ENCODE measurements around the gene TSPAN9.

Gene TSPAN9

GRCh38 chr12:3316776-3317480 is 239.7 kb downstream of the TSPAN9 start:
- DNase-seq (ENCODE audit: low read depth): no peak

- DNase-seq (ENCODE audit: low read depth): no peak
Observed at GRCh38 chr12:3317481-3317815, 240.3 kb downstream of the TSPAN9 start.

- DNase-seq (ENCODE audit: low read depth): no peak
Observed at GRCh38 chr12:3317841-3318501, 240.8 kb downstream of the TSPAN9 start.

GRCh38 chr12:3319723-3320492 is 242.7 kb downstream of the TSPAN9 start:
- DNase-seq (ENCODE audit: low read depth): no peak

- no peak for DNase-seq (ENCODE audit: low read depth)
Observed at GRCh38 chr12:3320881-3321509, 243.8 kb downstream of the TSPAN9 start.

- DNase-seq (ENCODE audit: low read depth): no peak
Observed at GRCh38 chr12:3321881-3322280, 244.7 kb downstream of the TSPAN9 start.

- DNase-seq (ENCODE audit: low read depth): no peak
Observed at GRCh38 chr12:3323002-3323685, 246.0 kb downstream of the TSPAN9 start.

GRCh38 chr12:3325736-3326135 is 248.6 kb downstream of the TSPAN9 start:
- DNase-seq (ENCODE audit: low read depth): no peak

GRCh38 chr12:3326156-3326849 is 249.1 kb downstream of the TSPAN9 start:
- no peak for DNase-seq (ENCODE audit: low read depth)

- no peak for DNase-seq (ENCODE audit: low read depth)
Observed at GRCh38 chr12:3326850-3327780, 249.9 kb downstream of the TSPAN9 start.

- DNase-seq (ENCODE audit: low read depth): no peak
Observed at GRCh38 chr12:3328081-3328480, 250.9 kb downstream of the TSPAN9 start.

- no peak for DNase-seq (ENCODE audit: low read depth)
Observed at GRCh38 chr12:3328571-3328970, 251.4 kb downstream of the TSPAN9 start.

GRCh38 chr12:3329361-3329760 is 252.2 kb downstream of the TSPAN9 start:
- no peak for DNase-seq (ENCODE audit: low read depth)

- no peak for DNase-seq (ENCODE audit: low read depth)
Observed at GRCh38 chr12:3330976-3331510, 253.9 kb downstream of the TSPAN9 start.

- no peak for DNase-seq (ENCODE audit: low read depth)
Observed at GRCh38 chr12:3332188-3332587, 255.0 kb downstream of the TSPAN9 start.

GRCh38 chr12:3333583-3333982 is 256.4 kb downstream of the TSPAN9 start:
- DNase-seq (ENCODE audit: low read depth): no peak

- no peak for DNase-seq (ENCODE audit: low read depth)
Observed at GRCh38 chr12:3333991-3334391, 256.8 kb downstream of the TSPAN9 start.

- DNase-seq (ENCODE audit: low read depth): no peak
Observed at GRCh38 chr12:3335078-3335487, 257.9 kb downstream of the TSPAN9 start.

All from fibroblast of the conjunctiva (primary cell).